GM12872 (cell line): ENCODE data around the gene DHX8.

ENCODE experiments used
- TF ChIP-seq, protein P1 (sequence below): IDR thresholded peaks from 3 replicates; pipeline ENCODE4 v1.5.1; 2011; ENCODE audit warnings: low read depth, mild to moderate bottlenecking, low read length, moderate library complexity; ENCODE audit not compliant: insufficient read depth

DHX8 gene

DNA sequence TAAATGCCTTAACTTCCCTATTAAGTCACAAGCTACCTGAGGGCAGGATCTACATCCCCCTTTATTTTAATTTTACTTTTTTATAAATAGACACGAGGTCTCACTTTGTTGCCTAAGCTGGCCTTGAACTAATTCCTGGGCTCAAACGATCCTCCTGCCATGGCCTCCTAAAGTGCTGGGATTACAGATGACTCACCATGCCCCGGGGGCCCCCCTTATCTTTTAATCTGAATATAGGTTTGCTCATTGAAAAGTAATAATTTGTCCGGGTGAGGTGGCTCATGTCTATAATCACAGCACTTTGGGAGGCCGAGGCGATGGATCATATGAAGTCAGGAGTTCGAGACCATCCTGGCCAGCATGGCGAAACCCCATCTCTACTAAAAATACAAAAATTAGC, 48.2 kb downstream of the DHX8 start:
- TF ChIP-seq, protein P1, sequence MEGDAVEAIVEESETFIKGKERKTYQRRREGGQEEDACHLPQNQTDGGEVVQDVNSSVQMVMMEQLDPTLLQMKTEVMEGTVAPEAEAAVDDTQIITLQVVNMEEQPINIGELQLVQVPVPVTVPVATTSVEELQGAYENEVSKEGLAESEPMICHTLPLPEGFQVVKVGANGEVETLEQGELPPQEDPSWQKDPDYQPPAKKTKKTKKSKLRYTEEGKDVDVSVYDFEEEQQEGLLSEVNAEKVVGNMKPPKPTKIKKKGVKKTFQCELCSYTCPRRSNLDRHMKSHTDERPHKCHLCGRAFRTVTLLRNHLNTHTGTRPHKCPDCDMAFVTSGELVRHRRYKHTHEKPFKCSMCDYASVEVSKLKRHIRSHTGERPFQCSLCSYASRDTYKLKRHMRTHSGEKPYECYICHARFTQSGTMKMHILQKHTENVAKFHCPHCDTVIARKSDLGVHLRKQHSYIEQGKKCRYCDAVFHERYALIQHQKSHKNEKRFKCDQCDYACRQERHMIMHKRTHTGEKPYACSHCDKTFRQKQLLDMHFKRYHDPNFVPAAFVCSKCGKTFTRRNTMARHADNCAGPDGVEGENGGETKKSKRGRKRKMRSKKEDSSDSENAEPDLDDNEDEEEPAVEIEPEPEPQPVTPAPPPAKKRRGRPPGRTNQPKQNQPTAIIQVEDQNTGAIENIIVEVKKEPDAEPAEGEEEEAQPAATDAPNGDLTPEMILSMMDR = no peak

DNA sequence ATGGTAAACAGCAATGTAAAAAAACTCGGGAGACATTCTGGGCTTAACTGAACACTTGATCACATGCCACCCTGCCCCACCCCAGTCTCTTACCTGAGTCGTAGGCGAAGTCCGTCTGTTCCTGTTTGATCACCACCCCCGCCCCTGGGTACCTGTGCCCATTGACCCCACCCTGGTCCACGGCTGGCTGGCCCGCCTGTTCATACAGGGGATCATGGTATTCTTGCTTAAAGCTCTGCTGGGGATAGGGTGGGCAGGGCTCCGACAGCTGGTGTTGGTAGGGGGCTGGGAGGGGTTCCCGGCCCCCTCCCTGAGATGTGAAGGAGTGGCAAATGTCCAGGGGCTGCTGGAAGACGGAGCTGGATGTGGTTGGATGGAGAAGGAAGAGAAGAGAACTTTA, 48.8 kb downstream of the DHX8 start:
- TF ChIP-seq, protein P1 = no peak

DNA sequence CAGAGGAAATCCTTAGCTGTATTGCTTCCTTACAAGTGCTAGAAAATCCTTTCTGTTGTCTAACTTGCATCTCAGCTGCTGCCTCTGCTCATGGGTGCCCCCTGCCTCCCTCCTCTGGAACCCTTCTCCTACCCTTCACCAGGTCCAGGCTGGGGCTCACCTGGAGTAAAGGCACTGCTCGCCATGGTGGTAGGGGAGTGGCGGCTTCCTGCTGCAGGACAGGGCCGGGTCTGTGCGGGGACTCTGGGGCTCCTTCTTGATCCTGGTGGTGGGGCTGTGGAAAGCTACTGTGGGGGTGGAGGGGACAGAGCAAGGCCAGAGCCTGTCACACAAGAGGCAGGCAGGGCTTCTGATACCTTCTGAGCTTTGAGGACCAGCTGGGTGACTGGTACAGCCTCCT, 49.9 kb downstream of the DHX8 start:
- TF ChIP-seq, protein P1 = no peak

DNA sequence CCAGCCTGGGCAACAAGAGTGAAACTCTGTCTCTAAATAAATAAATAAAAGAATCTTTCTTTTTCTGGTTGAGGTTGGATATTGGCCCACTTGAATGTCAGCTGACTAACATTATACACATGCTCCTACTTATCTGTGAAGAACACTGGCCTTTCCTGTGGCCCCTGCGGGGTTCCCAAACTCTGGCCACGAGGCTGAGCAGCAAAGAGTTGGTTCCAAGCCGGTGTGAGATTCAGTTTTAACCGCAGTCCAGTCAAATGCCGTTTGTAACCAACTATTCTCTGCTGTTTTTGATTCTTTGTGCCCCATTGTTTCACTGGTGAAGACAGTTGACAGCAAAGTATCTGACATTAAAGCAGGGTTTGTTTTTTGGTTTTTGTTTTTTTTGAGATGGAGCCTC, 51.1 kb downstream of the DHX8 start:
- TF ChIP-seq, protein P1 = no peak

DNA sequence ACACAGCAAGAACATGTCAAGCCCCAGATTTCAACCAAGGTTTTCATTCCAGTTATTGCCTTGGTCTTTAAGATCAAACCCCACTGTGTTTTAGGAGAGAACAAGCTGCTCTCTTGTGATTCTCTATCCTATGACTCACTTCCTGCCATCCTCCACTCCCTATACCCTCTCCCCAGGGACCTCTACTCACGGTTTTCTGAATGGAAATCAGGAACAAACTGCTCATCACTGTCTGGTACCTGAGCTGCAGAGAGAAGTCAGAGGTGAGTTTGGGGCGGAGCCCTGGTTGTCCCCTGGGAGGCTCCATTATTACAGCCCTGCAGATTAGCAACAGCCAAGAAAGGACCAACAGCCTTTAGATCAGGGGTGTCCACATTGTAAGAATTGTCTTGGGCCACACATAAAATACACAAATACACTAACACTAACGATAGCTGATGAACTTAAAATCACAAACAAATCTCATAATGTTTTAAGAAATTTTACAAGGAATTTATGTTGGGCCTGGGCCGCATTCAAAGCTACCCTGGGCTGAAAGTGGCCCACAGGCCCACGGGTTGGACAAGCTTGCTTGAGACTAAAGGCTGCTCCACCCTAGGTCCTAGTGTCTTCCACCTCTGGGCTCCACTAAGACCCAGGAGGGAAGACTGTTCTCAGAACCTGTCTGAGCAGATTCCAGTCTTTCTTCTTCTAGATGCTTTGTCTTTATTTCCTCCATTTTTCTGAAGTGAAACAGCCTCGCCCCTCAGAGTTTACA, 52.6 kb downstream of the DHX8 start:
- TF ChIP-seq, protein P1 = no peak

DNA sequence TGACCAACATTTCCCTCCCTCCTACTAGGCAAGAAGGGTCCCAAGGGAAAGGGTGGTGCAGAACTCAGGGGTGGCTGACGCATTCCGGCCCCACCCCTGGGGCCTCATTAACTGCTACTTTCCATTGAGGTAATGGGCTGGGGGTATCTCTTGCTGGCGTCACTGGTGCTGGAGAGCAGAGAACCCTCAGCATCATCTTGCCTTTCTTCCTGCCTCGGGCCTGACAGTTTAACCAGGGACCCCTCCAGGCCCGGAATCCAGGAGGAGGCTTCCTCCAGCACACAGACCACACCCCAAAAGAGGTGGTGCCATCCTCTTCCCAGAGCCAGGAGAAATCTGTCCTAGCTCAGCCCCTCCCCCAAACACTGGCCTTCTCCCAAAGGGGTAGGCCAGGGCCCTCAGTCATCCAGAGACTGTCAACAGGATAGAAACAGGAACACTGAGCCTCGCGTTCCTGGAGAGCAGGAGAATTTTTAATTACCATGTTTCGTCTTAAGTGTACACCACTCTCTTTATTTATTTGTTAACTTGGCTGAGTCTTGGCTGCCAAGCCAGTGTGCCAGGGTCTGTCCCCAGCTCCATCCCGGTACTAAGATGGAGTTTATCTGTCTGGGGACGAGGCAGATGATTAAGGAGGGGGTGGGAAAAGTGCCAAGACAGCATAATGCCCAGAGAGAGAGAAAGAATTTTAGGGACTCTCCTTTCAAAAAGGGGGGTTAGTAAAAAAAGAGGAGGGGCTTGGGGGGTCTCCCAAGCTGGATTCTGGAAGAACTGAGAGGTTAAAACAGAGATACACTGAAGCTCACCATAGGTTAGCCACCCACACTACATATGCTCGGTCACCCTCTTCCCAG, 57.3 kb downstream of the DHX8 start:
- TF ChIP-seq, protein P1 = no peak

DNA sequence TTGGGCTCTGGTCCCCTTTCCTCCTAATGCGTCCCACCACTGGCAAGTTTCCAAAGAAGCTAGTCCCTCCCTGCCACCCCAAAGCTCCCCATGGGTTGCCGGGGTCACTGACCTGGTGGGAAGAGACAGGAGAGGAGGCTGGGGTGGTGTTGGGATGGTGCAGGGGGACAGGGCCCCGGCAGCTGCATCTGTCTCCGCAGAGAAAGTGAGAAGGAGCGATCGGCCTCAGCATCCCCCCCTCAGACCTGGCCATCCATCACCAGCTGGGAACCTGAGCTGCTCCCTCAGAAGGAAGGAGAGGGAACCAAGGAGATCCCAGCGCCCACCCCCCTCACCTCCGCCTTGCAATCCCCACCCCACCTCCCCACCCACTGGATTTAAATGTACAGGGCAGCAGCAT, 59.1 kb downstream of the DHX8 start:
- TF ChIP-seq, protein P1 = no peak
